HTERT RPE-1 (cell line): ENCODE measurements around the gene TMEM232.
"Not testable (repeated sequence)": the region's sequence is repeated elsewhere in the genome, so short reads cannot be mapped to it uniquely, and the experiment has no call there.

ENCODE experiments used
- in situ Hi-C: fragments of 300-500 bp; cut with MboI; formaldehyde crosslinking; loops from 4 replicates; pipeline ENCODE4 v1.14.3; 2020; ENCODE audit warnings: low sequenced_read_pairs

TMEM232 gene

GRCh38 chr5:110716247-110717245, 9.9 kb downstream of the TMEM232 start:
- in situ Hi-C loops: no loop called here

- in situ Hi-C loops: no loop called here
Measured at GRCh38 chr5:110707260-110707844, 19.1 kb downstream of the TMEM232 start.

GRCh38 chr5:110705349-110705748, 21.1 kb downstream of the TMEM232 start:
- in situ Hi-C loops: no loop called here

GRCh38 chr5:110703481-110703880, 23.0 kb downstream of the TMEM232 start:
- in situ Hi-C loops: no loop called here

- in situ Hi-C loops: no loop called here
Measured at GRCh38 chr5:110702704-110703103, 23.8 kb downstream of the TMEM232 start.

- in situ Hi-C loops: no loop called here
Measured at GRCh38 chr5:110702300-110702699, 24.2 kb downstream of the TMEM232 start.

GRCh38 chr5:110692669-110693068, 33.8 kb downstream of the TMEM232 start:
- in situ Hi-C loops: not testable (repeated sequence)

- in situ Hi-C loops: not testable (repeated sequence)
Measured at GRCh38 chr5:110690587-110690986, 35.9 kb downstream of the TMEM232 start.

GRCh38 chr5:110687485-110687884, 39.0 kb downstream of the TMEM232 start:
- in situ Hi-C loops: no loop called here

- in situ Hi-C loops: no loop called here
Measured at GRCh38 chr5:110686270-110686669, 40.2 kb downstream of the TMEM232 start.

- in situ Hi-C loops: no loop called here
Measured at GRCh38 chr5:110681953-110682352, 44.5 kb downstream of the TMEM232 start.

GRCh38 chr5:110681109-110681508, 45.4 kb downstream of the TMEM232 start:
- in situ Hi-C loops: no loop called here

- in situ Hi-C loops: not testable (repeated sequence)
Measured at GRCh38 chr5:110676554-110676953, 49.9 kb downstream of the TMEM232 start.

- in situ Hi-C loops: no loop called here
Measured at GRCh38 chr5:110665184-110665726, 61.2 kb downstream of the TMEM232 start.

GRCh38 chr5:110663525-110663924, 62.9 kb downstream of the TMEM232 start:
- in situ Hi-C loops: no loop called here

- in situ Hi-C loops: no loop called here
Measured at GRCh38 chr5:110658006-110658405, 68.5 kb downstream of the TMEM232 start.

GRCh38 chr5:110653231-110653970, 73.1 kb downstream of the TMEM232 start:
- in situ Hi-C loops: no loop called here

- in situ Hi-C loops: no loop called here
Measured at GRCh38 chr5:110651507-110651906, 75.0 kb downstream of the TMEM232 start.

- in situ Hi-C loops: no loop called here
Measured at GRCh38 chr5:110644357-110644756, 82.1 kb downstream of the TMEM232 start.

GRCh38 chr5:110638970-110639902, 87.2 kb downstream of the TMEM232 start:
- in situ Hi-C loops: no loop called here
